T-helper 1 cell (primary cell): ENCODE data around the gene PSMA5.
"Not testable (repeated sequence)": the region's sequence is repeated elsewhere in the genome, so short reads cannot be mapped to it uniquely, and the experiment has no call there.

Experiments used
- DNase-seq, 5 donors: peaks; one replicate each; pipeline ENCODE4 v3.0.0-alpha.2; 2012 to 2020

The PSMA5 gene

DNA sequence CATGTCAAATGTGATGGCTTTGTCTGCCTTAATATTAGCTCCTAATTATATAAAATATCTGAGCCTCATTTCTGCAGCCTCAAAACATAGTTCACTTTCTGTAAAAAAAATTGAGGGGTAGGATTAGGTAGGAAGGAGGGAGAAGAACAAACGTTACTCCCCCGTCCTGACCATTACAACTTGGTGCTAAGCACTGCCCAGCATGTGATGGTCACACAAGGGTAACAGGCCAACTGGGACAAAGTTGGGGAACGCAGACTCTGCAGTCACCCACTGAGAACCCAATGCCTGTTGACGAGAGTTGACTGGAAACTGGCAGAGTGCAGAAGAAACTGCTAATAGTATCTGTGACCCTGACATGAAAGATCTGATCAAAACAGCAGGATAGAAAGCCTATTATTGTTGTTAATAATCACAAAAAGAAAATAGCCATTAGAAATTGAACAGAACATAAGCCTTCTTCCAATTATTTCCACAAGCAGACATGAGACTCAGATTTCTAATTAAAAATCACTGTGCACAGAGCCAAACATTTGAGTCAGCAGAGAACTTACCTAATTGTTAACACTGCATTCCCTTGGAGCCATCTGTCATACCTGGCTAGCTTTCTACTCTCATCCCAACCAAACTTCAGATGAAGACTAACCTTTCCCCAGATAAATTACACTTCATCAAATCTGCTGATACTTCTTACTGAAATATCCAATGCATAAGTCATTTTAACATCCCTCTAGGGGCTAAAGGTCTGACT lies 34.0 kb downstream of the PSMA5 start:
- DNase-seq, result no peak

DNA sequence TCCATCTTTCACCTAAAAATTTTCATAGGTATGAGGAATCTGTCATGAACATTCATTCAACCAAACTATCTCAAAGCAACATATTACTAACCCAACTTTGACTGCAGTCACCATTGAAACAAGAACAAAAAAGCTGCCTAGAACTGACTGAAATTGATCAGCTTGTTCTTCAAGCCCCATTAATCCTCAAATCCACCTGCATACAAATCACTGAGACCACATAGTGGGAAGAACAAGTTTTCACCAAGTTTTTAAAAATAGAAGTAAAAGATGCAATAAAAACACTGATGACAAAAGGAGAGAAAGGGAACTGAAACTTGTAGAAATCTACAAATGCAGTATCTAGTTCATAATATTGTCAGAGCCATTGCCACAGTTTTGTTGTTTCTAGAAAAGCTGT lies 34.6 kb downstream of the PSMA5 start:
- no peak for DNase-seq

DNA sequence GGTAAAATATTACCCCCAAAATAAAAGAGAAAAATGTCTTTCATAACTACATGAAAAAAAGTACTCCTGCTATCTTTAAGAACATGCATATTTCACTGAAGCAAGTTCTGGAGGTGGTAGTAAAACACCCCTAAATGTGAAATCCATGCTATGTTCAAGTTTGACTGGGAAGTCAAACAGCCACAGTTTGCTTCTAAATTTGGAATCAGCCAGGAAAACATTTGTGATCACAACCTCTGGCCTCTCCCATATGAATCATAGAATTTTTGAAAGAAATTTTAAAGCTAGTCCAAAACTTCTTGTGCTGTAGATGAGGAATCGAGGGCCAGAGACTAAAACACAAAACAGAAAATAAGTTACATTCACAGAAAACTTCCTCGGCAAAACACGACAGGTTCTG lies 35.1 kb downstream of the PSMA5 start:
- no peak for DNase-seq

DNA sequence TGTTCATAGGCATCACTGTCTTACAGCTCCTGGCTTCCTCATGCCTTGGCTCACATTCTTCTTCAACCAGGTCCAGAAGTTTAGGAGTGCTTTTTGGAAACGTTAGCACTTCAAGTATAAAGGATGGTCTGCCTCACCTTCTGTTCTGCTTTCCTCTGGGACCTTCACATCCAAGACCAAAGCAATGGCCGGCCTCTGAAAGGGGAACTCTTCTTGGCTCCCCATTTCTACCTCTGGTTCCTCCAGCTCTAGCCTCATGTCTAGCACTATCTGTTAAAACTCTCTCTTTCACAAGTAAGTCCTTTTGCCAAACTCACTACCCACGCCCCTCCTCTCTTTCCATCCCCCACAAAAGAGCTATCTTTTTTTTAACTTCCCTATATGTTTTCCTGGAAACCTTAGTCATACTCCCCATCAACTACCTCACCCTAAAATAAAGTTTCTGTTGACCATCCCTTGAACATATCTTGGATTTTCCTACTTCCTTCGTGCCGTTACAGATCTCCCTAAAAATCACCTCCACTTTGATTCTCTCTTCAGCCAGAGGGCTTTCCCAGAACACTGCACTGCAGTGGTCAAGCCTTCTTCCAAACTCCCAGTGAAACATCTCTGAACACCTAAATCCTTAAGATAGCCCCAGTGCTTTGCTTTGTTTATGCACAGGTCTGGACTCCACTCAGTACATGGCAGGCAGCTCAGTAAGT lies 36.5 kb downstream of the PSMA5 start:
- no peak for DNase-seq

DNA sequence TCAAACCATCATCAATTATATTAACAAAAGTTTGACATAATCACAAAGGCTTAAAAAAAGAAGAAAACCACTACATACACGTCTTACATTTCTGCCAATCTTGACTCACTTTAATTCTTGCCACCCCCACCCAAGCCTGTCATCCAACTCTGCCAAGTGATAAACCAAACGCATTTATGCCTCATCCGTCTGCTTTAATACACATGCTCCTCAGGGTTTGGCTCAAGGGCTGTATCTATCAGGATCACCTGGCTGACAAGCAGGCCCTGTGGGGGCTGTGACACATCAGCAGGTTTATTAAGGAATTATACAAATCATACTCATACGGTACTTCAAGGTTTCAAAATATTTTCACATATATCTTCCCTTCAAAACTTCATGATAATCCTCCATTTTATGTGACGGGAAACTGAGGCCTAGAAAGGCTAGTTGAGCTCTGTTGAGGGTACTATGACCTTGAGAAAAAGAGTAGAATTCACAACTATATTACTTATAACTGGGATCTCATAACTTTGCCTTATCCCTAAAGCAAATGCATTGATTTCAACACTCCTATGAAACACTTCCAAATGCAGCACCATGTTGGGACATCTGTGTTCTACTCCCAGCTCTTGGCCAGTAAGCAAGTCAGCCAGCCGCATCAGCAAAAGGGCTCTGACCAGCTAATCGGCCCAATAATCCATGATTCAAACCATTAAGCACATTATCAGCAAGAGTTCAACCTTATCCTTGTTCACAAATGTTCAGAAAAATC lies 37.2 kb downstream of the PSMA5 start:
- DNase-seq, result no peak

DNA sequence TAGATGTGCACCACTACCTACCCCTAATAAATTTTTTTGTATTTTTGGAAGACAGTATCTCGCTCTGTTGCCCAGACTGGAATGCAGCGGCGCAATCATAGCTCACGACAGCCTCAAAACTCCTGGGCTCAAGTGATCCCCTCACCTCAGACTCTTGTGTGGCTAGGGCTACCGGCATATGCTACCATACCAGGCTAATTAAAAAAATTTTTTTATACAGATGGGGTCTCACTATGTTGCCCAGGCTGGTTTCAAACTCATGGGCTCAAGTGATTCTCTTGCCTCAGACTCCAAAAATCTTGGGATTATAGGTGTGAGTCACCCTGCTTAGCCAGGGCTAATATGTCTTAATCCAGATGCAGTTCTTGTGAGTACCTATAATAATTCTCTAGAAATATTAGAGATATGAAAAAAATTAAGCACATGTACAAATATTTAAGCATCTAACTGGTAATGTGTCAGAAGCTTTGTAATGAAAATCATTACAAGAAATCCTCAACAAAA lies 38.0 kb downstream of the PSMA5 start:
- DNase-seq, result no peak

DNA sequence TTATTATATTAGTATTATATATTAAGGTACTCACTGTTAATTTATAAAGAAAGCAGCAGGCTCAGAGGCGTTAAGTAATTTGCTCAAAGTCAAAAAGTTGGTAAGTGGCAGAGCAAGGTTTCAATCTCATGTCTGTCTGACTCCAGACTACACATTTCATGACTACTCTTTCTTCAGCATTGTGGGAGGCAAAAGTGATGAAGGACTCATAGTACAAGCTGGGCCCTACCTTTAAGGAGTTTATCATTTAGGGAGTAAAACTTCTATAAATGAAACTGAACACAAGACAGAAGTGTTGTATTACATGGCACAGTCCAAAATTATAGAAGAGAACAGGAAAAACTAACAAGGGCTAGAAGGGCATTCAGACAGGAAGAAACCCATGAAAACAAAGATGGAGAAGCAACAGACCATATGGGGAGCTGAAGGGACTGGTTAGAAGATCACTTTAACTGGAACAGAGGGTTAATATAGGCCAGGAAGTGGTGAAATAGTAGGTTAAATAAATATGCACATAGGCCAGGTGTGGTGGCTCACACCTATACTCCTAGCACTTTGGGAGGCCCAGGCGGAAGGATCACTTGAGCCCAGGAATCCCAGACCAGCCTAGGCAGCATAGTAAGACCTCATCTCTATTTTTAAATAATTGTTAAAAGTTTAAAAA lies 40.1 kb downstream of the PSMA5 start:
- DNase-seq, result no peak

DNA sequence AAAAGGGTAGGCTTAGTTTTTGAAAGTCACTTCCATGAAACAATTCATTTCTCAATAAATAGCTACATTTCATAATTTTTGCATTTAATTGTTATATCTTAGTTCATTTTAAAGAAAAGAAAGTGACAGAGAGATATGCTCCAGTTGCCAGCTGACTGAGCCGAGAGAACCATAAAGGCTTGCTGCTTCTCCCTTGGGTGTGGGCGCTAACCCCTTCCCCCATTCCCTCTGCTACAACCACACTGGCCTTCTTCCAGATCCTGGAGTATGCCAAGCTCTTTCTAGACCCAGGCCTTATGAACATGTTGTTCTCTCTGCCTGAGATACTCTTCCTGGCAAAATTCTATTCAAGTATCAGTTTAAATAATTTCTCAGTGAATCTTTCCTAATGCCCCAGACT lies 40.8 kb downstream of the PSMA5 start:
- no peak for DNase-seq

DNA sequence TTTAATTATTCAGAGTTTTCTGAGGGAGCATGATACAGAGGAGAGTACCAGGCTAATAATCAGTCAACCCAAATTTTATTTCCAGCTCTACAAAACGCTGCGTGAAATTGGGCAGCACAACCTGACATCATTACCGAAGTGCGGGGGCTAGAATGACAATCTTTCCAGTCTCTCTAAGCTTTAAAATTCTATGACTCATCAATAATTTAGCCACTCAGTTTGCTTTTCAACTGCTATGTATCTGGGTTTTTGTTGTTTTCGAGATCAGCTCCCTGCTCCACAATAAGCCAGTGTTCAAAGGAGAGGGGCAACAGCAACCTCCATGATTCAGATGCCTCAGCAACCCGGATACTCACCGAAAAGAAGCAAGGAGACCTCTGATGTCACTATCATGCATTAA lies 42.4 kb downstream of the PSMA5 start:
- no peak for DNase-seq

DNA sequence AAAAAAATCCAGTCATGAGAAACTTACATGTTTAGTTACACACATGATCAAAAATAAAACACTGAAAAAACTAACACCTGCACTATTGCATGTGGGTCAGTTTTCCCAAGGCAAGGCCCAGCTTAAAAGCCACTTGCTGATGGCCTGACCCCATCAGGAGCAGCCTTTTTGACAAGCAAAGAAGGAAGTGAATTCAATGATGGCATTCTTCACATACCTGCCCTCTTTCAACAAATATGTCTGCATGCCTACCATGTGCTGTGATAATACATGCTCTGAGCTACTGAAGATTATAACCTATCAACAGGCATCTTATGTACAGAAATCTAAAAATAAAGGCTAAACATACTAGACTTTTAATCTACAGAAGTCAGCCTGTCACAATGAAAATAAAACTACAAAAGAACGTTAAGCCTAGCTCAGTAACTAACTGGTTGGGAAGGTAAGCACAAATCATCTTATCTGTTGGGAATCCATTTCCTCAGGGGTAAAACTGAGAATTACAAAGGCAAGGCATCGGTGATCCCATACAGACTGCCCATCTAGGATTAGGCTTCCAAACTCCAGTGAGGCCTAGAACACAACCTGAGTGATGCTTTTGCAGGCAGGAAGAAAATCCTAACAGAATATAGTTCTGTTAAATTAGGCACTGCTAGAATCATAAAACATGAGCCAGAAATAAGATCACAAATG lies 43.0 kb downstream of the PSMA5 start:
- DNase-seq, result no peak

DNA sequence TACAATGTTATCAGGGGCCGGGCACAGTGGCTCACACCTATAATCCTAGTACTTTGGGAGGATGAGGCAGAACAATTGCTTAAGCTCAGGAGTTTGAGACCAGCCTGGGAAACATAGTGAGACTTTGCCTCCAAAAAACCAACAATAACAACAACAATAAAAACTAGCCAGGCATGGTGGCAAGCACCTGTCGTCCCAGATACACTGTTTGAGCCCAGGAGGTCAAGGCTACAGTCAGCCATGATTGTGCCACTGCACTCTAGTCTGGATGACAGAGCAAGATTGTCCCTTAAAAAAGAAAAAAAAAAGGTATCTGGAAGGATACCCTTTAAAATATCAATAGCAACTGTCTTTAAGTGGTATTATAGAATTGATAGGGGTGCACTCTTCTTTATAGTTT lies 44.7 kb downstream of the PSMA5 start:
- DNase-seq, result no peak

DNA sequence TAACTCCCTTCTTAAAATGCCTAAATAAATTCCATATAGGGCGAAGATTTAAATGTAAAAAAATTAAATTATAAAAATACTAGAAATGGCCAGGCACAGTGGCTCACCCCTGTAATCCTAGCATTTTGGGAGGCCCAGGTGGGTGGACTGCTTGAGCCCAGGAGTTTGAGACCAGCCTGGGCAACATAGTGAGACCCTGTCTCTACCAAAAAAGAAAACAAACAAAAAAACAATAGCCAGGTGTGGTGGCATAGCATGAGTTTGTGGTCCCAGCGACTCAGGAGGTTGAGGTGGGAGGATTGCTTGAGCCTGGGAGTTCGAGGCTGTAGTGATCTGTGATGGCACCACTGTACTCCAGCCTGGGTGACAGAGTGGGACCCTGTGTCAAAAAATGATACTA lies 46.3 kb downstream of the PSMA5 start:
- no peak for DNase-seq

DNA sequence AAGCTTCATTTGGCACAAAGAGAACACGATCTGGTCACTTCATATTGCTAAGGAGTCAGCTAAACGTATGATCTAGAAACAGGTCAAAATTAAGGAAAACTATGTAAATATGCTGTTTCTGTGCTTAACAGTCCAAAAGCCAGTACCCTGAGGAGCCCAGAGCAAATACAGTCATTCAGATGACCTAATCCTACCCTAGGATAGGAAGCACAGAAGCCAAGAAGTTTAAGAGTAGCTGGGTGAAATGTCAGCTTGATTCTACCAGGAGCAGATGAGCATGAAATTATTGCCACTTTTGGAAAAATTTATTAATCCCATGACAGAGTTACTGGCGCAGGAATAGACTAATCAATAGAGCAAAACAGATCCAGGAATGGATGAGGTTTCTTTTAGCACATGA lies 46.8 kb downstream of the PSMA5 start:
- no peak for DNase-seq

DNA sequence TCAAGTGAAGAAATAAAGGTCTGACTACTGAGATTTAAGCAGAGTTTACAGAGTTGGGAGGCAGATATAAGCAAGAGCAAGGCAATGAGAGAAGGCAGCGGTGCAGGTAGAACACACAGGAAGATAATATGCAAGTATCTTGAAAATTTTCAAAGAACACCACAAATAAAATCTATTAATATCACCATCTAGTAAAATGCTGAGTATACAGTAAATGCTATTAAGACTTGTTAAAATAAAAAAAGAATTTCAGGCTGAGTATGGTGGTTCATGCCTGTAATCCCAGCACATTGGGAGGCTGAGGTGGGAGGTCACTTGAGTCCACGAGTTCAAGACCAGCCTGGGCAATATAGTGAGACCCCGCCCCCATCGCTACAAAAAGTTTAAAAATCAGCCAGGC lies 48.5 kb downstream of the PSMA5 start:
- no peak for DNase-seq

DNA sequence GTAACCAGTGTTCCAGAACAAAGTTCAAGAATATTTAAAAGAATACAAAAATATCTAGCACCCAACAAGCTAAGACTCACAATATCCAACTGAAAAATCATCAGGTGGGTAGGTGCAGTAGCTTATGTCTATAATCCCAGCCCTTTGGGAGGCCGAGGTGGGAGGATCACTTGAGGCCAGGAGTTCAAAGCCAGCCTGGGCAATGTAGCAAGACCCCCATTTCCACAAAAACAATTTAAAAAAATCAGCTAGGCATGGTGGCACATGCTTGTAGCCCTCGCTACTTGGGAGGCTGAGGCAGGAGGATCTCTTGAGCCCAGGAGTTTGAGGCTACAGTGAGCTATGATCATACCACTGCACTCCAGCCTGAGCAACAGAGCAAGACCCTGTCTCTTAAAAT lies 52.6 kb downstream of the PSMA5 start:
- DNase-seq, result not testable (repeated sequence)

DNA sequence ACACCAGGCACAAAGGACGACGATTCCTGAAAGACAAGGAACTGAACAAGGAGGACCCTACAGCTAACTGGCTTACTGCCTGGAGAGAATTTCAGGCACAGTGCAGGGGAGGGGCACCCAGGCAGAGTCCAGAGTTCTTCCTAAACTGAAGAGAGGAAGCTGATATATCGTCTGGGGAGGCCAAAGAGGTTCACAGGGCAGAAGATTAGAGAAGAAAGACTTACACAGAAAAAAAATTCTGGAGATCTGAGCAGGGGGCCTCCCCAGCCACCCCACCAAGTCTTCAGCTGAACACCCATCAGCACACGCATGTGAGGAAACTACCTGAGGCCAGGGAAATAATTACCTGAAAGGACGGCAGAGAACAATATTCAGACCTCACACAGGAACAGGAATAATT lies 53.1 kb downstream of the PSMA5 start:
- no peak for DNase-seq

DNA sequence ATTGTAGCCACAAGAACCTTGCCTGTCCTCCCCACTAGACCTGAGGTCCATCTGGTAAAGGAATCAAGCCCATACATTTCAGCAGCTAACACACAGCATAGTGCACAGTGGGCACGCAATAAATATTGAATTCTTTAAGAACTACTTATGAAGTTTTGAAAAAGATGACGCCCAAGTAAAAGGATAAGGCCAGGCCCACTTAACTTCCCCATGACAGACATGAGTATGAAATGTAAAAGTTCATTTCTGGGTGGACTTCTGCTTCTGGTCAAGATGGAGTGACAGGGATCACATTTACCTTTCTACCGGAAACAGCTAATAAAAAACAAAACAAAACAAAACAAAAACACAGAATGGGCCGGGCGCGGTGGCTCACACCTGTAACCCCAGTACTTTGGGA lies 54.0 kb downstream of the PSMA5 start:
- DNase-seq, result no peak

DNA sequence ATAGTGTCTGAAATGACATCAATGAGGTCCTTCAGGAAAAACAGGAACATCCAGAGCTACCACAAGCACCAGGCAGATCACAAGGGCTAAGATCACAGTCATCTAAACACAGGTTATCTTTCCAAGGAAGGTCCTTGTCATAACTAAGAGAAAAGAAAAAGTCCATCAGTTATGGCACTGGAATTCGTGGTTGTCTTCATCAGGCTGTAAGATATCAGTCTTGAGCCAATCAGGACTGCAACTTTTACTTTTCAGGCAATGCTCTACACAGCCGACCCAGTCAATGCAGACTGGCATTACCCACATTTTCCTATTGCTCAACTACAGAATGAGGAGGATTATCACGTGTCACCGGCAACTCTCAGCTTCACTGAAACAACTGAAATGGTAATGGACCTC lies 54.9 kb downstream of the PSMA5 start:
- DNase-seq, result peak in 1 of 5 donors; percentile 37

DNA sequence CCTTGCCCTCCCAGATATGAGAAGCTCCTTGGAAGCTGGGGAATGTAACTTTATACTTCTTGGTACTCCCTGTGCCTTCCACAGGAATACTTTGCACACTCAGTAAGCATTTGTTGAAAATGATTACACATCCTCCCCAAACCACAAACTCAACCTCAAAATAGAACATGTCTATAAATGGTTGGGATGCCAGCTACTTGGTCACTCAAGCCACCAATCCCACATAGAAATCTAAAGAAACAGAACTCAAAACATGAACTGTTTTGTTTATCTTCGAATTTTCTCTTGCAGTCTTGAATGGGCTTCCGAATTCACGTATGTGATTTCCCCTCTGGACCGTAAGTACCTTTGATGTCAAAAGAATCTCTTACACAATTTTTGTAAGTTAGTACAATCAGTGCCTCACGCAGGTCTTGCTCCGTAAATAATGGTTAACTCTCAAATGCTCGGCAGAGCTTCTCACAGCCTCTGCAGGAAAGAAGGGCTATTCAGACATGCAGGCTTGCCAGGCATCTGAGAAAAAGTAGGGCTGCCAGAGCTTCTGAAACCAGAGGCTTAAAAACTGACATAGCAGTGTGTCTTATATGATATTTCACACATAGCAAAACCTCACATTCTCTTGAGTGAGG lies 55.4 kb downstream of the PSMA5 start:
- DNase-seq, result peak in 1 of 5 donors; percentile 25

DNA sequence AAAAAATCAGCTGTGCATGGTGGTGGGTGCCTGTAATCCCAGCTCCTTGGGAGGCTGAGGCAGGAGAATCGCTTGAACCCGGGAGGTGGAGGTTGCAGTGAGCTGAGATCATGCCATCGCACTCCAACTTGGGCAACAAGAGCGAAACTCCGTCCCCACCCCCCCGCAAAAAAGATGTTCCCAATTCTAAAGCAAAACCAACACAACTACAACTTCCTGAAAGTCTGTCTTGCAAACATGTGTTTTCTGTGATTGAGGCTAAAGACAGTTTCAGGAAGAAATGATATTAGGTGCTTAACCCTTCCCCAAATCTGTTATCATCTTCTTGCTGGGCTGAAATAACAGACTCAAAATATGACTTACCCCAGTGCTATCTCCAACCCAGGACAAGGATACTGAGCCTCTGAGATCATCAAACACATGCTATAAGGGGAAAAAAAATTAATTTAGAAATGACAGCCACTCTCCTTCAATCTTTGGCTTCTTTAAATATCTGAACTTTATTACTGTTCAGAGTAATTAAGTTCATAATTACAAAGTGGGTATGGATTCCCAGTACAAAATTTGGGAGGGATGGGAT lies 57.0 kb downstream of the PSMA5 start:
- DNase-seq, result no peak

DNA sequence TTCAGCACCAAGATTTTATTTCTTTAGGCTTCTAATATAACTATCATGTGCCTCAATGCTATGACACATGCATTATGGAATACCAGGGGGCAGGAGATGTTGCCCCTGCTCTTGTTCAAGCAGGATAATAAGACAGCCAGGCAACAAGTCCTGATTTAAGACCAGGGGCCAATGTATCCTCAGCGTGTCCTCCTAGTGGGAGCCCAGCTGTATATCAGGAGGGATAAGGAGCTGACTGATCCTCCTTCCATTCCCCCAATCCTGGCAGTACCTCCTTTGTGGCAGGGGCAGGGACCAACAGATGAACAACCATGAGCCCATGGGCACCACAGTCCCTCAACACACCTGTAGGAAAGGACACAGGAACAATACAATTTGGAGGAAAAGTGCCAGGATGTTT lies 57.8 kb downstream of the PSMA5 start:
- DNase-seq, result no peak

DNA sequence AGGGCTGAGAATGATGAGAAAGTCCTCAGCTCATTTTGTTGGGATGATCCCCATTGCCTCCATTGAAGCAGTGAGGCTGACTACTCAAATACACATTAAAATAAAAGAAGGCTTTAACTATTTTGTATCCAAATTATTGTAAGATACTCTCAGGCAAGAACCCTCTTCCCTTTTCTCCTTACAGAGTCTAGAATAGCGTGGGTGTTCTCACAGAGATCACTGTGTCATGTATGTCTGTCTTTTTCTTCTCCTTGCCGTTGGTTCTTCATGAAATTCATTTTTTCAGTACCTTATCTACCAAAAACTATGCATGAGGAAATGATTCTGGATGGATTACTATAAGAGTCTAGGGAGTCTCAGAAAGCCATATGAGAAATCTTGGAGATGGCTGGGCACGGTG lies 58.6 kb downstream of the PSMA5 start:
- DNase-seq, result no peak
